Peyer's patch (tissue), 4 donors: Measurements from ENCODE around the gene MACROD2.

Source experiments
- POLR2A ChIP-seq, 2 donors: fragments of 450-650 bp; IDR thresholded peaks; one replicate each; pipeline ENCODE4 v1.5.1; 2017; ENCODE audit warnings: antibody characterized with exemption in 2 of 2, mild to moderate bottlenecking in 2 of 2, moderate library complexity in 2 of 2
- TF ChIP-seq, protein P1 (sequence below), 6 experiments: fragments of 450-650 bp in 4 of 6; fragments of 200-600 bp in 2 of 6; sonication (generic) in 1 of 6; IDR thresholded peaks; one replicate each; pipeline ENCODE4 v1.5.1; 2017 to 2019; ENCODE audit warnings: antibody characterized with exemption in 6 of 6, mild to moderate bottlenecking in 3 of 6, moderate library complexity in 1 of 6

DNA sequence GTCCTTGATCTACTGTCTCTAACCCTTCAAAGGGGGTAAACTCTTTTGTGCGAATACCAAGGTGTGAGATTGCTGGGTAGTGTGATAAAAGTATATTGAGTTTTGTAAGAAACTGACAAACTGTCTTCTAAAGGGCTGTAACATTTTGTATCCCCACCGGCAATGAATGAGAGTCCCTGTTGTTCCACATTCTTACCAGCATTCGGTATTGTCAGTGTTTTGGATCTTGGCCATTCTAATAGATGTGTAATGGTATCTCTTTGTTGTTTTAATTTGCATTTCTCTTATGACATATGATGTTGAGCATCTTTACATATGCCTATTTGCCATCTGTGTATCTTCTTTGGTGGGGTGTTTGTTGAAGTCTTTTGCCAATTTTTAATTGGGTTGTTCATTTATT, 1487.2 kb downstream of the MACROD2 start:
- TF ChIP-seq, protein P1, sequence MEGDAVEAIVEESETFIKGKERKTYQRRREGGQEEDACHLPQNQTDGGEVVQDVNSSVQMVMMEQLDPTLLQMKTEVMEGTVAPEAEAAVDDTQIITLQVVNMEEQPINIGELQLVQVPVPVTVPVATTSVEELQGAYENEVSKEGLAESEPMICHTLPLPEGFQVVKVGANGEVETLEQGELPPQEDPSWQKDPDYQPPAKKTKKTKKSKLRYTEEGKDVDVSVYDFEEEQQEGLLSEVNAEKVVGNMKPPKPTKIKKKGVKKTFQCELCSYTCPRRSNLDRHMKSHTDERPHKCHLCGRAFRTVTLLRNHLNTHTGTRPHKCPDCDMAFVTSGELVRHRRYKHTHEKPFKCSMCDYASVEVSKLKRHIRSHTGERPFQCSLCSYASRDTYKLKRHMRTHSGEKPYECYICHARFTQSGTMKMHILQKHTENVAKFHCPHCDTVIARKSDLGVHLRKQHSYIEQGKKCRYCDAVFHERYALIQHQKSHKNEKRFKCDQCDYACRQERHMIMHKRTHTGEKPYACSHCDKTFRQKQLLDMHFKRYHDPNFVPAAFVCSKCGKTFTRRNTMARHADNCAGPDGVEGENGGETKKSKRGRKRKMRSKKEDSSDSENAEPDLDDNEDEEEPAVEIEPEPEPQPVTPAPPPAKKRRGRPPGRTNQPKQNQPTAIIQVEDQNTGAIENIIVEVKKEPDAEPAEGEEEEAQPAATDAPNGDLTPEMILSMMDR (IDR thresholded peaks at IDR 0.05): no peak
- no peak for TF ChIP-seq POLR2A (IDR thresholded peaks at IDR 0.05)
